HG03460 (cell line): Measurements from ENCODE around the gene XYLT1.
"Not testable (repeated sequence)": the region's sequence is repeated elsewhere in the genome, so short reads cannot be mapped to it uniquely, and the experiment has no call there.

Experiments
- ATAC-seq: cut with Tn5 transposase; IDR thresholded peaks from one replicate; pipeline ENCODE4 v1.9.1; 2021; ENCODE audit not compliant: unreplicated experiment

Gene XYLT1, protein sequence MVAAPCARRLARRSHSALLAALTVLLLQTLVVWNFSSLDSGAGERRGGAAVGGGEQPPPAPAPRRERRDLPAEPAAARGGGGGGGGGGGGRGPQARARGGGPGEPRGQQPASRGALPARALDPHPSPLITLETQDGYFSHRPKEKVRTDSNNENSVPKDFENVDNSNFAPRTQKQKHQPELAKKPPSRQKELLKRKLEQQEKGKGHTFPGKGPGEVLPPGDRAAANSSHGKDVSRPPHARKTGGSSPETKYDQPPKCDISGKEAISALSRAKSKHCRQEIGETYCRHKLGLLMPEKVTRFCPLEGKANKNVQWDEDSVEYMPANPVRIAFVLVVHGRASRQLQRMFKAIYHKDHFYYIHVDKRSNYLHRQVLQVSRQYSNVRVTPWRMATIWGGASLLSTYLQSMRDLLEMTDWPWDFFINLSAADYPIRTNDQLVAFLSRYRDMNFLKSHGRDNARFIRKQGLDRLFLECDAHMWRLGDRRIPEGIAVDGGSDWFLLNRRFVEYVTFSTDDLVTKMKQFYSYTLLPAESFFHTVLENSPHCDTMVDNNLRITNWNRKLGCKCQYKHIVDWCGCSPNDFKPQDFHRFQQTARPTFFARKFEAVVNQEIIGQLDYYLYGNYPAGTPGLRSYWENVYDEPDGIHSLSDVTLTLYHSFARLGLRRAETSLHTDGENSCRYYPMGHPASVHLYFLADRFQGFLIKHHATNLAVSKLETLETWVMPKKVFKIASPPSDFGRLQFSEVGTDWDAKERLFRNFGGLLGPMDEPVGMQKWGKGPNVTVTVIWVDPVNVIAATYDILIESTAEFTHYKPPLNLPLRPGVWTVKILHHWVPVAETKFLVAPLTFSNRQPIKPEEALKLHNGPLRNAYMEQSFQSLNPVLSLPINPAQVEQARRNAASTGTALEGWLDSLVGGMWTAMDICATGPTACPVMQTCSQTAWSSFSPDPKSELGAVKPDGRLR

DNA sequence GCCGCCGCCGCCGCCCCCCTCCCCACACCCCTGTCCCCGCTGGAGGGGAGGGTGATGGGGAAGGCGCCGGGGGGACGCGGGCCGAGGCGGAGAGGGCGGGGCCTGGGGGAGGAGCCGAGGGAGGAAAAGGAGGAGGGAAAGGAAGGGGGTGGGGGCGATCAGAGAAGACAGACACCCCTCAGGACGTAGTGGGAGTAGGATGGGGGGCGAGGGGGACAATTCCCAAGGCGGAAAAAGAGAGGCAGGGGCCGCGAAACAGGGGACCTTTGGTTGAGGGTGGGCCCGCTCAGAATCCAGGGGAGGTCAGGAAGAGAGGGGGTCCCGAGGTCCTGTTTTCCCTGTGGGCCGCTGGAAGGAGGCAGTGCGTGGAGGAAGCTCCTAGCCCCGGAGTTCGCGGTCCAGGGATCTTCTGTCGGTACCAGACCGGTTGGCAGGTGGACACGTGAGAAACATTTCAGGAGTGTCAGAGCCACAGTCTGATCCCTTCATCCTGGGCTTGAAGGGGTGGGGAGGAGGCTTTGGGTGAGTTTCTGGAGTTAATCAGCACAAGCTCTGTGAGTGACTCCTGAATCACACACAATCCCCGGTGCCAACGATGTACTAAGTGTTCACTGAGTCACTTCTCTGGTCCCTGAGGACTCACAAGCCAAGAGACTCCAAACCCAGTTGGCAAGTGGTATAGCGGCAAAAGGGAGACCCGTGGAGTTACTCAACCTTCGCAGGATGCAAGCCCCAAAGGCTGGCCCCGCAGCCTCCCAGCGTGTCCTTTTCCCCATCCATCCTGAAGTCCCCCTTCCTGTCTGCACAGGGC, at the start of gene XYLT1:
TSS of gene XYLT1 (minus strand) at position 53 of the 811 bp plus-strand sequence. CDS start 164 bp downstream, outside the sequence.
- ATAC-seq: no peak

DNA sequence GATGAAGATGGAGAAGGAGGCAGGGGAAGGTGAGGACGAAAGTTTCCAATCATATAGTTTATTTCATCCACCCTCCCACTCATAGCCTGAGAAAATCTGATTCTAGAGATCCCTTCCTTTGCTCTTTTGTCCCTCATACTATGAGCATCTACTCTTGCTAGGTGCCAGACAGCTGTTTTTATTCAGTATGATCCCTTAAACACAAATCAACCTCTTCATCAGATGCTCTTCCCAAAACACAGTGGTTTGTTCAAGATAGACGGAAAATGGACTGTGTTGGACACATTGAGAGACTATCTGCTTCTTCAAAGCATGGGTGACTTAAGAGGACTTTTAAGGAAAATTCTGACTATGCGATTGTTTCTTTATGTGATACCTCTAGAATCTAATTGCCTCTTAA, 49.4 kb upstream of the XYLT1 start:
- no peak for ATAC-seq

DNA sequence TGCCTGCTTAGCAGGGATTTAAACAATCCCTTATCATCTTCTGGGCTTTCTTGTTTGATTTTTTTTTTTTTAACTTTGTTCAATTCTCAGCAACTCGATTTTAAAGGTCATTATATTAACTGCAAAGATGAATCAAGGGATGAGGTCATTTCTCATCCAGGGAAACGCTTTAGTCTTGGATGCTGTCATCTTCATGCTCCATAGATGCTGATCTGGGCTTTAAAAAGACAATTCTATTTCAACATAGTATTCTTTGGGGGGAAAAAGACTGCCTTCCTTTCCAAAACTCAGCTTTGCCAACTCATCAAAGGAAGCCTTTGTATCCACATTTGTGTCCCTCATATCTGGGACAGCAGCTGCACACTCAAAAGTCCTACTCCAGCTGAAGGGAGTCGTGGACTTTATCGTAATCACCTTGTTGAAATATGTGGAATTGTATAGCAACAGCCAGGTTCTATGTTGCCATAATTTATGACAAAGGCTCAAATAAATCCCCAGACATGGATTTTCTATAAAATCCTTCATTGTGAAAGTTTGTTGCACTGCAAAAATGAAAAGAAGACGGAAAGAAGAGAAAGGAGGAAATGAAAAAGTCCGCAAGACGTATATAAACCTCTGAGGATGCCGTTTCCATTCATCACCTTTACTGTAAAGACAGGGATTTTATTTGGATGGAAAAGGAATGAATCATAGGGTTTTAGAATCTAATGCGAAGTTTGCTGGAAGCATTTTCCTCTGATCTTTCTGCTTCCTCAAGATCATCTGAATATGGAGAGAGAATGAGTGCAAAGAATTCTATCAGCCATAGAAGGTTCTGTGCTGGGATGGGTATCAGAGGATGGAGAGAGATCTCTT, 48.6 kb upstream of the XYLT1 start:
- ATAC-seq: no peak

DNA sequence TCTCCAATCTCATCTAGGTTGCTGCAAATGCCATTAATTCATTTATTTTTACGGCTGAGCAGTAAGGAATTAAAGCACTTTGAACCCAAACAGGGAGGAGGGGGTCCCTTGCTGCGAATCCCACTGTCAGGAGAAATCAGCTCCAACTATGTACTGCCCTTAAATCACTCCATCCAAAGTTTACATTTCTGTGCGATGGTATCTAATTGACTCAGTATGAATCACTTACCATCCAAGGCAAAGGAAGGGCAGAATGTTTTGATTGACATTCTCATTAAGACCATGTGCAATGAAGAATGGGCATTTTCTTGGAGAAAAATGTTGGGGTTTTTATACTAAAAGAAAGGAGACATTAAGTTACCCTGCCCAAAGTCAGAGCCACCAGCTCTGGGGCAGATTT, 47.7 kb upstream of the XYLT1 start:
- ATAC-seq: no peak

DNA sequence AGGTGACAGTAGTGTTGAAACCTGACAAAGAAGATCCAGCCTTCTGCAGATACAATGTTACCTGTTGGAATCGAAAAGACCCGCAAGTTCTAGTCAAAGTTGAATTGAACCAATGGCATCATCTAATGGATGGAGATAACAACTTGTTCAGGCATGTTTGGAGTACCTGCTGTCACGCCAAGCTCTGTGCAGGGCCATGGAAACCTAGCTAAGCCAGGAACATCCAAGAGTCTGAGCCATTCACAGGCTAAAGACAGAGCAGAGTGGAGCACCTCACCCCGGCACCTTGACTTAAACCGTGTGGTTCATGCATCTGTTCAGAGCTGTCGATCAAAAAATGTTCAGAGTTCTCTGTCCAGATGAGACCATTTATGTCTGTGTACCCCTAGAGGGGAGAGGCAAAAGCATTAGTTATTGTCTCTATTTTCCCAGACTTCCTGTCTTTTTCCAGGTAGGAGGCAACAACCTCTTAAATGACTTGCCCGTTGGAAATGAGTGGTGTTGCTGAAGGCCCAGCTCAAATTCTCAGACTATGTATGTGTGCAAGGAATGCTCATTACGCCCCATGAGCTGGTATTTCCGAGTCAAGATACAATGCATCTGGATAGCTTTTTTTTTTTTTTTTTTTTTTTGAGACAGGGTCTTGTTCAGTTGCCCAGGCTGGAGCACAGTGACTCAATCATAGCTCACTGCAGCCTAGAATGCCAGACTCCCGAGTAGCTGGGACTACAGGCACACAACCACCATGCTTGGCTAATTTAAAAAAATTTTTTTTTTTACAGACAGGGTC, 44.9 kb upstream of the XYLT1 start:
- no peak for ATAC-seq

DNA sequence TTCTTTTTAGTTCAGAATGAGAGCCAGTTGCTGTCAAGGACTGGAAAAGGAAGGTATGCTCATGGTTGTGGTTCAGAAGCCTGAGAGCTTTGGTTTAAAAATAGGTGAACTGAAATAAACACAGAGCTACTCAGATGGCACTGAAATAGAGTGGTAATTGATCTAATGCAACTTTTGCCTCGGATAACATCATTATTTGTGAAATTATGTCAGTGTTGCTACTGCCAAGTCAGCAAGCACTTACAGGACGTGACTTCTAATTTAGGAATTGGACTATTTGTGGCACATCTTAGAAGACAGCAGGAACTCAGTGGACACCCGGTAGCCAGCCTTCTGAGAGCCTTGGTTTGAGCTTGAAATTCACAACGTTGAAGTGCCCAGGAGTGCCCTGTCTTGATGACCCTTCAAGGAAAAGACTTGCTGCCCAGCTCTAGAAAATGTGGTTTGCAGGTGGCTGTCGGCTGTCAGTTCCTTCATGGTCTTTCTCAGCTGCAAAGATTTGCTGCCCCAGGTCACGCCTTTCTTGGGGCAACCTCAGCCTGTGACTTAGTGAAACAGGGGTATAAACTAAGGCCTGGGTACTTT, 42.0 kb upstream of the XYLT1 start:
- ATAC-seq: no peak

DNA sequence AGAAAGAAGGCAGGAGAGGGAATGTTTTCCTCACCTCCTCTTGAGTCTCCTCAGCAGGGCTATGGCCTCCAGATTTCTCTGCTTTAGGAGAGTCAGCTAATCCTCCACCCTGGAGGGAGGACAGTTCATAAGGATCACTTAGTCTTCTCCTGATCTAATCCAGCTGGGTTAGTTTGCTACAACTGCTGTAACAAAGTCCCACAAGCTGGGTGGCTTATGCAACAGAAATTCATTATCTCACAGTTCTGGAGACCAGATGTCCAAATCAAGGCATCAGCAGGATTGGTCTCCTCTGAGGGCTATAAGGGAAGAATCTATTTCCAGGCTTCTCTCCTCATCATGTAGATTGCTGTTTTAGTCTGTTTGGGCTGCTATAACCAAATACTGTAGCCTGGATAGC, 40.6 kb upstream of the XYLT1 start:
- ATAC-seq: no peak

DNA sequence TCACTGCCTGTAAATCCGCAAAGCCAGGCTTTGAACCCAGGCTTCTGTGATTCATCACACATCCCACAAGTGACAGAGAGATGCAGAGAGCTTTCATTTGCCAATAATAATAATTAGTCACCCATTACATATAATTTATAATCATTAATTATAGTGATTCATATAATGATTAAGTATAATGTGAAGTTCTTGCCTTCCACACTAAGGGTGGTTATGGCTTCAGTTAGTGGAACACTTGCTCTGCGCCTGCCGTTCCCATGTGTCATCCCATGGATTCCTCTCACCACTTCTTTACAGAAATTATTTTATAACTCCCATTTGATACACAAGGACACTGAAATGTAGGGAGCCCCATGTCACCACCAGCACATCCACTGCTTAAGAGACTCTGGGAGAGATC, 39.8 kb upstream of the XYLT1 start:
- no peak for ATAC-seq

DNA sequence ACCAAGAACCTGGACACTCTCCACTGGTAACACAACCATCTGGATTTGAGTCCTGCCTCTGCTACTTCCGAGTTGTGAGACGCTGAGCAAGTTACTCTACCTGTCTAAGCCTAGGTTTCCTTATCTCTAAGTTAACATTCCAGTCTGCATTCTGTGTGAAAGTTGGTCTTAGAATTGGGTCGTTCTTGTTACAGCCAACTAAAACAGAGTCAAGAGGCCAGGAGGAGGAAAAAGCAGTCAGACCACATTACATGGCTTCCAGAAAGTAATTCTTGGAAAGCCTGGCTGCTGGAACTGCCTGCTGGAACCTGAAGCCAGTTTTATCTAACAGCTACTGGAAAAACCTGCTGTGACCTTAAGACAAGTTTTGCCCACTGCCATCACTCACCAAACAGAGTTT, 38.4 kb upstream of the XYLT1 start:
- ATAC-seq: no peak

DNA sequence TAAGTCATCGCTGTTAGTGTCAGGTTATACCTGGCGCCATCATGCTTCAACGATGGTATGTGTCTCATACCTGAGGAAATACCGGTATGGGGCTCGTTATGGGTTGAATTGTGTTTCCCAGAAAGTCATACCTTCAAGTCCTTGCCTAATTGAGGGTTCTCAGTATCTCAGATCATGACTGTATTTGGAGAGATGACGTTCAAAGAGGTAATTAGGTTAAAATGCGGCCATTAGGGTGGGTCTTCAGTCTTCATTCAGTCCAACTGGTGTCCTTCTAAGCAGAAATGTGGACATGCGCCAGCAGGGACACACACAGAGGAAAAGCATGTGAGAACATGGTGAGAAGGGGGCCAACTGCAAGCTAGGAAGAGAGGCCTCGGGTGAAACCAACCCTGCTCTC, 37.5 kb upstream of the XYLT1 start:
- no peak for ATAC-seq

DNA sequence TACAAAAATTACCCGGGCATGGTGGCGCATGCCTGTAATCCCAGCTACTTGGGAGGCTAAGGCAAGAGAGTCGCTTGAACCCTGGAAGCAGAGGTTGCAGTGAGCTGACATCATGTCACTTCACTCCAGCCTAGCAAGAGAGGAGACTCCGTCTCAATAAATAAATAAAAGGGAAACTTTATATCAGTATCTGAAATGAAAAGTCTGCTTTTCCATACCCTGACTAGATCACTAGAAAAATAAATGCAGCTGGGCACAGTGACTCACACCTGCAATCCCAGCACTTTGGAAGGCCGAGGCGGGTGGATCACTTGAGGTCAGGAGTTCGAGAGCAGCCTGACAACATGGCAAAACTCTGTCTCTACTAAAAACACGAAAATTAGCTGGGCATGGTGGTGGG, 36.8 kb upstream of the XYLT1 start:
- ATAC-seq: not testable (repeated sequence)

DNA sequence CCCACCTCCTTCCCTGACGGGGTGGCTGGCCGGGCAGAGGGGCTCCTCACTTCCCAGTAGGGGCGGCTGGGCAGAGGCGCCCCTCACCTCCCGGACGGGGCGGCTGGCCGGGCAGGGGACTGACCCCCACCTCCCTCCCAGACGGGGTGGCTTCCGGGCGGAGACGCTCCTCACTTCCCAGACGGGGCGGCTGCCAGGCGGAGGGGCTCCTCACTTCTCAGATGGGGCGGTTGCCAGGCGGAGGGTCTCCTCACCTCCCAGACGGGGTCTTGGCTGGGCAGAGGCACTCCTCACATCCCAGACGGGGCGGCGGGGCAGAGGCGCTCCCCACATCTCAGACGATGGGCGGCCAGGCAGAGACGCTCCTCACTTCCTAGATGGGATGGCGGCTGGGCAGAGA, 35.1 kb upstream of the XYLT1 start:
- ATAC-seq: not testable (repeated sequence)

DNA sequence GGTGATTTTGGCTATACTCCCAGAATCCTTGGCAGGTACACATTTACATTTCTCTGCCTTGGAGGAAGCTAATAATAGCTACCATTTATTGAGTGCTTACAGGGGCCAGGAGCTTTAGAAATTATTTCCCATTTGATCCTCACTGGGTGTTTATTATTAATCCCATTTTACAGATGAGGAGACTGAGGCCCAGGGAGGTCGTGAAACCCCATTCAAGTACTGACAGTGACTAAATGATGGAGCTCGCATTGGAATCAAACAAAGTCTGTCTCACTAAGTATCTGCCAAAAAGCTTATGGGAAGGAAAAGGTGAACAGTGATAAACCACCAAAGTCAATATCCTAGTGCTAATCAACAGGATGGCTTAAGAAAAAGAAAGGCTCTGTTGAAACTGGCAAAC, 33.3 kb upstream of the XYLT1 start:
- ATAC-seq: no peak

DNA sequence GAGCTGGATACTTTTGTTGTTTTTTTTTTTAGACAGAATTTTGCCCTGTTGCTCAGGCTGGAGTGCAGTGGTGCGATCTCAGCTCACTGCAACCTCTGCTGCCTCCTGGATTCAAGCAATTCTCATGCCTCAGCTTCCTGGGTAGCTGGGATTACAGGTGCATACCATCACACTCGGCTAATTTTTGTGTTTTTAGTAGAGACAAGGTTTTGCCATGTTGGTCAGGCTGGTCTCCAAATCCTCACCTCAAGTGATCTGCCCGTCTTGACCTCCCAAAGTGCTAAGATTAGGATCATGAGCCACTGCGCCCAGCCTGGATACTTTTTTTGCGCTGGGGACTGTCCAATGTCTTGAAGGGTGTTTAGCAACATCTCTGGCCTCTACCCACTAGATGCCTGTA, 32.6 kb upstream of the XYLT1 start:
- ATAC-seq: no peak

DNA sequence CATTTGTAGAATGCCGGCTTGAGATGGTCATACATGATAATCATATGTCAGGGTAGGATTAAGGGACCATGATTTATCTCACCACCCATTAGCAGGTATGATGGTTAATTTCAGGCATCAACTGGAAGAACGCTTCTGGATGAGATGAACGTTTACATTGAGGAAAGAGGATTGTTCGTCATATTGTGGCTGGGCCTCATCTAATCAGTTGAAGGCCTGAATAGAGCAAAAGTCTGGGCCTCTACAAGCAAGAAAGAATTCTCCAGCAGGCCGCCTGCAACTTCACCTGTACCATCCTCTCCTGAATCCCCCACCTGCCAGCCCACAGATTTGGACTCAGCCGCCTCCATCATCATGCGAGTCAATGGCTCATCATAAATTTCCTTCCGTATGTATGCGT, 30.6 kb upstream of the XYLT1 start:
- no peak for ATAC-seq

DNA sequence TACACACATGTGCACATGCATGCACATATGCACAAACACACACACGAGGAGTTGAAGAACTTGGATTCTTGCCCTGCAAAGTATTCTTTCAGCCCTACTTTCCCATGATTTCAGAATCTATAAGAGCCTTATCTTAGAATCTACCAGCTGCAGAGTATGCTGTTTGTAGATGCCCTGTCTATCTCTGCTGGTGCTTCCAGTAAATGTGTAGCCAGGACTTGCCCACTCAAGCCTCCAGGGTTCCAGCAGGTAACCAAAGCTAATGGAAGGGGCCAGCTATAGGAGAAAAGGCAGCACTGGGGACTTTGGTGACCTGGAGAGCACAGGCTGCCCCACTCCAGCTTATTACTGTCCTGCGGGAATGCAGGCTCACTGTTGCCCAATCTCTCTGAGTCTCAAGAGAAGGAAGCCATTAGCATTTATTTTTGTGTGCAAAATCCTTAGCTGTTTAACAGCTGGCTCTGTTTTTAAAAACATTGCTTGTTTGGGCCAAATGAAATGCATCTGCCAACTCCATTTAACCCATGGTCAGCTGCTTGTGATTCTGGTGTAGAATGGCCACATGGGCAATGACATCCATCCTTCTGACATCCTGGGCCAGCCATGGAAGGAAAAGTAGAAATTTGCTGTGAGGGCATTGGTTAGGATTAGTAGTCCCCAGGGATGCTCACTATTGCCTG, 28.6 kb upstream of the XYLT1 start:
- ATAC-seq: no peak

DNA sequence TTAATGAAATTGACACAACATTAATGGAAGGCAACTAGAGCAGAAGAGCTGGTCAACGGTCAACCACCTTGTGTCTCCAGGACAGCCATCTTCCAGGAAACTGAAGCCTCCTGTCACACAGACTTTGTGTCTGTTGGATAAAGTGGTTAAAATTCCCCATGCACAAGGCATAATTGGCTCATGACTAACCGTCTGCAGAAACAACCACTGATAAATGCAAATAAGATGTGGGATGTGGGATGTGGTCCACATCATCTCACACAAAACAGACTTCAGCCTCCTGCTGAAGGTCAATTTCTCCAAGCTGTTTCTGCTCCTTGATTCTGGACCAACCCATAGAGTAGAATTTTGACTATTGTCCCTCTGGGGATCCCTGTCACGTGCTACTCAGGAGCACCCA, 26.9 kb upstream of the XYLT1 start:
- no peak for ATAC-seq

DNA sequence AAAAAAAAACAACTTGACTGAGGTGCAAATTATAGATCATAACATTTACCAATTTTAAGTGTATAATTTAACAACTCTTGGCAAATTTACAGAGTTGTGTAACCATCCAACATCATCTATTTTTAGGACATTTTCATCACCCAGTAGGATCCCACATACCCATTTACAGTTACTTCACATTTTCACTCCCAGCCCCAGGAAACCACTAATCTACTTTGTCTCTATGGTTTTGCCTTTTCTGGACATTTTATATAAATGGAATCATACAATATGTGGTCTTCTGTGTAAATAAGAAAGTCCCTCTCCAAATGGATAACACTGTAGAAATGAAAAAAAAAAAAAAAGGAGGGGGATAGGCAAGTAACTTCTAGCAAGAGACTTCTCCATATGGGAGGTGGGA, 26.1 kb upstream of the XYLT1 start:
- no peak for ATAC-seq

DNA sequence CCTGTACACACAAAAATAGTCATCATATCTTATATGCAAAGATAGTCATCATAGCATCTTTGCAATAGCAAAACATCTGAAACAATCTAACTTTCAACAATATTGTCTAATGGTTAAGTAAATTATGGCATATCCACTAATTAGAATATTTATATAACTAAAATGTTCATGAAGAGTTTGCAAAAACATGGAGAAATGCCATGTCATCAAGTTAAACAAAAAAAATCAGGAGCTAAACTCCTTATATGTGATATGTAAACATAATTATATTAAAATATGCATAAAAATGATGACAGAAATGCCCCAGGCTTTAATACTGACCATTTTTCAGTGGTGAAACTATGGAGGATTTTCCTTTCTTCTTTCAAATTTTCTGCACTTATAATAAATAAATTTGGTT, 22.3 kb upstream of the XYLT1 start:
- no peak for ATAC-seq
